GM21447 (cell line): ENCODE measurements around the gene ZNF329.
"Not testable (repeated sequence)": the region's sequence is repeated elsewhere in the genome, so short reads cannot be mapped to it uniquely, and the experiment has no call there.

ENCODE experiments used
- ATAC-seq: cut with Tn5 transposase; IDR thresholded peaks from one replicate; pipeline ENCODE4 v1.9.1; 2021; ENCODE audit not compliant: unreplicated experiment

ZNF329 gene

DNA sequence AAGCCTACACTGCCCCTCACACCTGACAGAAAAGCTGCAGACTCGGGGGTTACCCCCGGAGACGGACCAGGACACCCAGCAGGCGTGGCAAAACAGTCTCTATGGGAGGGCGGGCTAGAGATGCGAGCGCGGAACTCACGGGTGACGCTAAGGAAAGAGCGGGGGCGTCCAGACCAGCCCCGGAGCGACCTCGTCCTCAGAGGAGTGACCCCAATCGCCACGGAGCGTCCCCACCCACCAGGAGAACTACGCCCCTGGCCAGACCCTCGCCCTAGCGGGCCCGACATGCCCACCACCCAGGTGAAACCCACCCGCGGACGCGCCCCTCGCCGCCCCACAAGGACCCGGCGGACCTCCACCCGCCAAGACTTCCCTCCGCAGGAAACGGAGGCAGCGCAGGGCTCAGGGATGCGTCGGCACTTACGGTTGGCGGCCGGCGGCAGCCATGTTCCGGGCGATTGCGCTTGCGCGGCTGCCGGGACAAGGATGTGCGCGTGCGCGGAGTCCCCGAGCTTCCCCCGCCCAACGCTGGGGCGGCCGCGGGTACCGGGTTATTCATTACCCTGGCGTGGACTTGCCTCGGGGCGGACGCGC lies at the start of gene ZNF329:
Gene ZNF329 (minus strand): TSS at position 462 of the 594 bp plus-strand sequence. CDS start 21,286 bp downstream, outside the sequence.
- peak; percentile 45 for ATAC-seq

DNA sequence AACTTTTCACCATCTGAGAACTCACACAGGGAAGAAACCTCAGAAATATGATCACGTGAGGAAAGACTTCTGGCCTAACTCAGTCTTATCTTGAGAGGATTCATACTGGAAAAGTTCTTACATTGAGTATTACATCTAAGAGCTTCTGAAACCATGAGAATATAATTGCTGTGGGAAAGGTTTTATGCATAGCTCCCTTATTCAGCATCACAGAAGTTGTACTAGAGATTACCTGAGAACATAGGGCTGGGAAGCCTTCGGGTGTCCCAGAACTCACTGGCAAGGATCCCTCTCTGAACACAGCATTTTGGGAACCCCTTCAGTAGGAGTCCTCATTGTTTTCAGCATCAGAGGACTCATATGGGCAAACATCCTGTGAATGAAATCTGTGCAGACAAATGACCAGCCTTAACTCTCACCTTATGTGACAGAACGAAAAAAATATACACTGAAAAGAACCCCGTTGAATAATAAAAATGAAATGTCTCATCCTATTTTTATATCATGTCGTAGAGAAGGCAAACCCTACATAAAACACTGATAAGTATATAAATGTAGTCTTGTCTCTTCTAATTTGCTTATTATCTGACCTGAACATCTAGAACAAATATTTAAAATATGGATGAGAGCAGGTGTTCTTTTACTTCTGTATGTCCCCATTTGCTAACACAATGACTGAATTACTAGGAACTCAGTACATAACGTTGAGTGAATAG lies 46.5 kb upstream of the ZNF329 start:
- no peak for ATAC-seq

DNA sequence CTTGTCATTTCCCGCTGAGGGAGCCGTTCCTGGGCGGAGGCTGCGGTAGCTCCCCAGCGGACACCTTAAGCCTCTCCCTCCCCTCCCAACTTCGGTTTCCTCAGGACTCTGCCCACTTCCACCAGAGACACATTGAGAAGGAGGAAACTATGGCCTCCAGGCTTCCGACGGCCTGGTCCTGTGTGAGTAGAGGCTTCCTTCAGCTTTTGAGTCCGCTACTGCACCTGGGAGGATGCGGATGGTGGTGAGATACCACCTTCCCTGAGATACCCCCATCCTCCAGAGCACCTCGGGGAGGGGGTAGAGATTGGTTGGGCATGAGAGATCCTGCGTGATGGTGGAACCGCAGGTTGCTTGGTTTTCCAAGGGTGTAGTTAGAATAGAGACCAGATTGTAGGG lies 33.2 kb upstream of the ZNF329 start:
- peak; percentile 12 for ATAC-seq

- ATAC-seq = peak; percentile 79
These were observed 32.6 kb upstream of the ZNF329 start, which contains the start of gene ZNF274 for GRCh38 chr19:58182989-58183816. Gene ZNF274 (plus strand): TSS chr19:58183061. CDS start chr19:58183966, 905 bp downstream.

DNA sequence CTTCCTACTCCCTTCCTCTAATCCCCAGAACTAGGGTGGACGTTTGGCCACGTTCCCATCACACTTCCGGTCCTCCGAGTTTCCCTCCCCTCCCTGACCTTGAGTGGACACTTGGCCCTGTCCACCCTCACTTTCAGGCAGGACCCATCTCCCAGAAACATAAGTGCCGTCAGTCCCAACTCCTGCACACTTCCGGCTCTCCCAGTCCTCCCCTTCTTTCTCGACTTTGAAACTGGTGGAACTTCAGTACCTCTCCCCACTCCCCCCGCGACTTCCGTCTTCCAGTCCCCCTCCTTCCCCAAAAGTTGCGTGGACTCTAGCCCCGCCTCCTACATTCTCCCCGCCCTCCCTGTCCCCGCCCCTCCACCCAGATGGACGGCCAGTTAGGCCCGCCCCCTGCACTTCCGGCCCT lies 32.0 kb upstream of the ZNF329 start:
- ATAC-seq = peak; percentile 52

DNA sequence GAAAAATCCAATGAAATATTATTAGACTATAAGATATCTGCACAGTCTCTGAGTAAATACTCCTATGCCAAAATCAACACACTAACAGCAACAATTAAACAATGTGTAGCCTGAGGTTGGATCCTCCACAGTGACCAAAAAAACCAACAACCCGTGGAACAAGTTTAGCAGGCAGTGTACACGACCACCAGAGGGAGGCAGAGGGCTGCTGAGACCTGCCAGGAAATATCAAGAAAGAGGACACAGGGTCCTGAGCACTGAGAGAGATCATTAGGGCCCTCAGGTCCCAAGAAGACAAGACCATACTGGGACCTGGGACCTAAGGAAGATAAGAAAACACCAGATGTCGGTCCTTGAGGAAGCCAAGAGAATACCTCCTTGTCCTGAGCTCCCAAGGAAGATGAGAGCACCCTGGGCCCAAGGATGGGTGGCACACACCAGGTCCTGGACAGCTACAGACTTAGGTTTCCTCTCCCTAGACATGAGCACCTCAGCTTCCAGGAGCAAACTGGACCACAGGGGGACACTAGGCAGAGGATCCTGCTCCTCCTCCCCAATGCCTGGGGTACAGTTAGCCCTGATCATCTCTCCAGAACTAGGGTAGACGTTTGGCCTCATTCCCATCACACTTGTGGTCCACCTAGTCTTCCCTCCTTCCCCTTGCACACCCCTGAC lies 31.4 kb upstream of the ZNF329 start:
- ATAC-seq = peak; percentile 3

GRCh38 chr19:58170860-58171259 lies 20.3 kb upstream of the ZNF329 start:
- ATAC-seq = no peak

DNA sequence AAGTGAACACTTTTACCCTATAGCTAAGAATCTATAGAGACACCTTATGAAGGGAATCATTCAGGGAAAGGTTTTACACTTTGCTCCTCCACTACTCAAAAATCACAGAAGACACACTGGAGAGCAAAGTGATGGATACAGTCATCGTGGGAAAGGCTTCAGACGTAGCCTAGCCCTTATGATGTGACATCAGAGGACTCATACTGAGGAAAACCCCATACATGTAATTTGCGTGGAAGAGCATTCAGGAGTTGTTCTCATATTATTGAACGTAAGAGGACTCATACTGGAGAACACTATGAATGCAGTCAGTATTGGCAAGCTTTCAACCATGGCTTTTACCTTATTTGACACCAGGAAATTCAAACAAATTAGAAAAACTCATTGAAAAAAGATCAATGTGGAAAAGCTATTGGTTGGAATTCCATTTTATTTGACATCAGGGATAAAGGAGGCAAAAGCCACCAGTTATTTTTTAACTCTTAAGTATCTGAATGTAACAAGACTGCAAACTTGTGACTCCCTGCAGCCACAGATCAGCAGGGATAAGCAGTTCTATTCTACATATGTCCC lies 16.2 kb upstream of the ZNF329 start:
- ATAC-seq = no peak

DNA sequence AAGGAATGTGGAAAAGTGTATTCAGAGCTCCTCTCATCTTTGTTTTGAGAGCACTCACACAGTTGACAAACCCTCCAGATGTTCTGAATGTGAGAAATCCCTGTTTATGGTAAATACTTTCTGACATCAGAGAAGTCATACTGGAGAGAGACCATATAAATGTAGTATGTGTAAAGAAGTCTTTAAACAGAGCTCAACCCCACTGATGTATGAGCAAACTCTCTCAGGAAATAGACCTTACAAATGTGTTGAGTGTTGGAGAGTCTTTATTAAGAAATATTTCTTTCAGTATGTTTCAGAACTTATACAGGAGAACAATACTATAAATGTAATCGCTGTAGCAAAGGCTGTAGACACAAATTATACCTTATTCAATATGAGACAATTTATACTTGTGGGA lies 15.7 kb upstream of the ZNF329 start:
- ATAC-seq = no peak

DNA sequence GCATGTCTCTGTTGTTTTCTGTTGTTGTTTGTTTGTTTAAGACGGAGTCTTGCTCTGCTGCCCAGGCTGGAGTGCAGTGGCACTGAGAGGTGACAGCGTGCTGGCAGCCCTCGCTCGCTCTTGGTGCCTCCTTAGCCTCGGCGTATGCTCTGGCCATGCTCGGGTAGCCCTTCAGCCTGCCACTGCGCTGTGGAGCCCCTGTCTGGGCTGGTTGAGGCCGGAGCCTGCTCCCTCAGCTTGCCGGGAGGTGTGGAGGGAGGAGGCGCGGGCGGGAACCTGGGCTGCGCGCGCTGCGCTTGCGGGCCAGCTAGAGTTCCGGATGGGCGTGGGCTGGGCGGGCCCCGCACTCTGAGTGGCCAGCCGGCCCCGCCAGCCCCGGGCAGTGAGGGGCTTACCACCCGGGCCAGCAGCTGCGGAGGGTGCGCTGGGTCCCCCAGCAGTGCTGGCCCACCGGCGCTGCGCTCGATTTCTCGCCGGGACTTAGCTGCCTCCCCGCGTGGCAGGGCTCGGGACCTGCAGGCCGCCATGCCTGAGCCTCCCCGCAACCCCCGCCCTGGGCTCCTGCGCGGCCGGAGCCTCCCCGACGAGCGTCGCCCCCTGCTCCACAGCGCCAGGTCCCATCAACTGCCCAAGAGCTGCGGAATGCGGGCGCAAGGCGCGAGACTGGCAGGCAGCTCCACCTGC lies 6.6 kb upstream of the ZNF329 start:
- no peak for ATAC-seq

GRCh38 chr19:58154679-58155648 lies 4.4 kb upstream of the ZNF329 start:
- ATAC-seq = peak; percentile 63

DNA sequence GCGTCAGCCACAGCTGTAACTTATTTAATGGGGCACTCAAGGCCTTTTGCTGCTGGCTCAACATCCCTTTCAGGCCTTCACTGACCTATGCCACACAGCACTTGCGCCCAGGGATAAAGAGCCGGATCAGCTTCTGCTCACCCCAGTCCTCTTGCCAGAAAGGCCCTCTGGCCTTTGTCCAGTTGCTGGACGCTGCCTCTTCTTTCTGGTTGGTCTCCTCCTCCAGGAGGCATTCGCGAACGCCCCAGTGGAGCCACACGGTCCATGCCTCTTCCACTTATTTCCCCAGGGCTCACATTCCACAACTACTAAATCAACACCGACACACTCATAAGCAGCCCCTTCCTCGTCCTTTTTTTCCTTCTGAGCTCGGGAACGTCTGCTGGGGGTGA lies 3.7 kb upstream of the ZNF329 start:
- no peak for ATAC-seq

- no peak for ATAC-seq
These were observed 2.8 kb upstream of the ZNF329 start for GRCh38 chr19:58153386-58153785.

GRCh38 chr19:58147475-58147874 lies 3.1 kb downstream of the ZNF329 start:
- ATAC-seq = not testable (repeated sequence)

- ATAC-seq = no peak
These were observed 4.7 kb downstream of the ZNF329 start for GRCh38 chr19:58145849-58146248.

GRCh38 chr19:58134244-58134643 lies 16.3 kb downstream of the ZNF329 start:
- no peak for ATAC-seq

- ATAC-seq = no peak
These were observed 21.3 kb downstream of the ZNF329 start for GRCh38 chr19:58129284-58129683.

GRCh38 chr19:58128041-58128685 lies 22.4 kb downstream of the ZNF329 start:
- ATAC-seq = no peak

DNA sequence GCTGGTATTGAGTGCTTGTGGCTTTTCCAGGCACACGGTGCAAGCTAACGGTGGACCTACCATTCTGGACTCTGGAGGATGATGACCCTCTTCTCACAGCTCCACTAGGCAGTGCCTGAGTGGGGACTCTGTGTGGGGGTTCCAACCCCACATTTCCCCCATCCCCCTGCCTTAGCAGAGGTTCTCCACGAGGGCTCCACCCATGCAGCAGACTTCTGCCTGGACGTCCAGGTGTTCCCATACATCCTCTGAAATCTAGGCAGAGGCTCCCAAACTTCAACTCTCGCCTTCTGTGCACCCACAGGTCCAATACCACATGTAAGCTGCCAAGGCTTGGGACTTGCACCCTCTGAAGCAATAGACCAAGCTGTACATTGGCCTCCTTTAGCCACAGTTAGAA lies 27.2 kb downstream of the ZNF329 start:
- ATAC-seq = no peak
